OCI-LY7 (cell line): ENCODE measurements around the gene CHAF1A. TPM values are rescaled to one million over a fixed set of nuclear protein-coding genes. Genes with fewer than 3 reads are reported as not detected.

Source experiments
- BruUV-seq: library from RNA; stranded (reverse); fragments of 400-500 nt; replicated peaks from 2 replicates; lab custom pipeline; 2021; lab: Mats Ljungman, UMichigan
- CTCF ChIA-PET: fragments of 300-600 bp; sonication (Branson Sonifier 250); formaldehyde crosslinking; loops from one replicate; lab custom pipeline; 2022; ENCODE audit warnings: antibody characterized with exemption; ENCODE audit not compliant: unreplicated experiment; lab: Charles Lee
- POLR2A ChIA-PET: fragments of 300-600 bp; sonication (Branson Sonifier 250); formaldehyde crosslinking; loops from one replicate; lab custom pipeline; 2022; ENCODE audit warnings: antibody characterized with exemption; lab: Charles Lee
- DNase-seq: peaks from one replicate; pipeline ENCODE4 v3.0.0-alpha.2; 2015; ENCODE audit warnings: low spot score
- H2AFZ ChIP-seq: fragments of 200-600 bp; sonication (generic), shearing (Covaris generic); 2 replicates; pipeline ENCODE4 v1.6.1; 2014; ENCODE audit warnings: mild to moderate bottlenecking, antibody characterized with exemption, low read length, moderate library complexity
- H3K27ac ChIP-seq: fragments of 200-600 bp; sonication (generic); 2 replicates; pipeline ENCODE4 v1.5.1; 2014; ENCODE audit warnings: mixed run types, low read depth, mild to moderate bottlenecking, moderate library complexity, low read length, inconsistent platforms; ENCODE audit not compliant: poor library complexity, severe bottlenecking
- H3K36me3 ChIP-seq: fragments of 200-600 bp; sonication (generic); 2 replicates; pipeline ENCODE4 v1.6.1; 2014; ENCODE audit warnings: mild to moderate bottlenecking, antibody characterized with exemption, low read length, moderate library complexity, mixed read lengths; ENCODE audit not compliant: insufficient read depth
- H3K4me1 ChIP-seq: fragments of 200-600 bp; sonication (generic); 2 replicates; pipeline ENCODE4 v1.5.1; 2014; ENCODE audit warnings: mild to moderate bottlenecking, low read length; ENCODE audit not compliant: insufficient read depth, poor library complexity, severe bottlenecking
- H3K4me2 ChIP-seq: fragments of 200-600 bp; sonication (generic); 2 replicates; pipeline ENCODE4 v1.6.1; 2014; ENCODE audit warnings: mild to moderate bottlenecking, low read length
- H3K4me3 ChIP-seq: fragments of 200-600 bp; sonication (generic); 2 replicates; pipeline ENCODE4 v1.5.1; 2014; ENCODE audit warnings: mild to moderate bottlenecking, low read depth, low read length; ENCODE audit not compliant: poor library complexity, severe bottlenecking
- H3K79me2 ChIP-seq: fragments of 200-600 bp; sonication (generic); 2 replicates; pipeline ENCODE4 v1.6.1; 2016; ENCODE audit warnings: low read depth, mild to moderate bottlenecking, low read length, moderate library complexity, mixed read lengths; ENCODE audit not compliant: insufficient read depth
- H3K9me2 ChIP-seq: fragments of 200-600 bp; sonication (generic); 2 replicates; pipeline ENCODE4 v1.6.1; 2016; ENCODE audit warnings: mild to moderate bottlenecking, low read length, mixed read lengths; ENCODE audit not compliant: insufficient read depth
- H3K9me3 ChIP-seq: fragments of 200-600 bp; sonication (generic); 2 replicates; pipeline ENCODE4 v1.6.1; 2014; ENCODE audit warnings: mild to moderate bottlenecking, mixed run types, low read length, mixed read lengths
- H4K20me1 ChIP-seq: fragments of 200-600 bp; sonication (generic); 2 replicates; pipeline ENCODE4 v1.6.1; 2014; ENCODE audit warnings: mild to moderate bottlenecking, antibody characterized with exemption, low read length, moderate library complexity, mixed read lengths; ENCODE audit not compliant: insufficient read depth
- EZH2phosphoT487 ChIP-seq: fragments of 200-600 bp; sonication (generic); IDR thresholded peaks from 2 replicates; pipeline ENCODE4 v1.6.1; 2018; ENCODE audit warnings: low read depth, borderline replicate concordance, mild to moderate bottlenecking, mixed run types, antibody characterized with exemption, low read length, moderate library complexity, mixed read lengths
- intact Hi-C: fragments of 100-400 bp; cut with micrococcal nuclease; formaldehyde crosslinking; loops from one replicate; pipeline ENCODE4 v1.10.0; 2022; ENCODE audit not compliant: unreplicated experiment
- total RNA-seq, 2 experiments: library from RNA; depleted of rRNA in 1 of 2; stranded (reverse); fragments of >200 nt in 1 of 2; shearing (Covaris generic) in 1 of 2; gene quantifications; 2 replicates each; pipeline ENCODE4 v1.2.3, GENCODE V29; 2014 to 2022
- TF ChIP-seq, protein P1 (sequence below): fragments of 200-600 bp; sonication (generic); conservative IDR thresholded peaks from 2 replicates; pipeline ENCODE4 v1.5.1; 2014; ENCODE audit warnings: mild to moderate bottlenecking, antibody characterized with exemption, low read length, moderate library complexity, mixed read lengths

The CHAF1A gene
- total RNA-seq, 2 experiments from 2014 or later, result 107 to 119 TPM

GRCh38 chr19:4354282-4354681, 48.2 kb upstream of the CHAF1A start:
- intact Hi-C loops, result no loop called here
- Histone ChIP-seq H2AFZ (no peak overlapping the region), H3K4me2 (no peak overlapping the region), H3K9me3 (no peaks in the 10 kb centered on the region), H3K36me3 (peaks cover 23% of the 10 kb centered on the region; the same call in 1 of the 2 replicates), H3K4me3 (no peak overlapping the region), H3K9me2 (no peaks in the 10 kb centered on the region), H3K4me1 (no peaks in the 10 kb centered on the region), H4K20me1 (no peaks in the 10 kb centered on the region), H3K79me2 (no peaks in the 10 kb centered on the region), H3K27ac (no peak overlapping the region)
- POLR2A ChIA-PET, result no interaction called here
- TF ChIP-seq, protein P1, sequence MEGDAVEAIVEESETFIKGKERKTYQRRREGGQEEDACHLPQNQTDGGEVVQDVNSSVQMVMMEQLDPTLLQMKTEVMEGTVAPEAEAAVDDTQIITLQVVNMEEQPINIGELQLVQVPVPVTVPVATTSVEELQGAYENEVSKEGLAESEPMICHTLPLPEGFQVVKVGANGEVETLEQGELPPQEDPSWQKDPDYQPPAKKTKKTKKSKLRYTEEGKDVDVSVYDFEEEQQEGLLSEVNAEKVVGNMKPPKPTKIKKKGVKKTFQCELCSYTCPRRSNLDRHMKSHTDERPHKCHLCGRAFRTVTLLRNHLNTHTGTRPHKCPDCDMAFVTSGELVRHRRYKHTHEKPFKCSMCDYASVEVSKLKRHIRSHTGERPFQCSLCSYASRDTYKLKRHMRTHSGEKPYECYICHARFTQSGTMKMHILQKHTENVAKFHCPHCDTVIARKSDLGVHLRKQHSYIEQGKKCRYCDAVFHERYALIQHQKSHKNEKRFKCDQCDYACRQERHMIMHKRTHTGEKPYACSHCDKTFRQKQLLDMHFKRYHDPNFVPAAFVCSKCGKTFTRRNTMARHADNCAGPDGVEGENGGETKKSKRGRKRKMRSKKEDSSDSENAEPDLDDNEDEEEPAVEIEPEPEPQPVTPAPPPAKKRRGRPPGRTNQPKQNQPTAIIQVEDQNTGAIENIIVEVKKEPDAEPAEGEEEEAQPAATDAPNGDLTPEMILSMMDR, result no peak
- no peak for TF ChIP-seq EZH2phosphoT487
- no TSS peak for BruUV-seq
- CTCF ChIA-PET, result no interaction called here
- DNase-seq, result no peak

GRCh38 chr19:4354897-4355296, 47.5 kb upstream of the CHAF1A start:
- H3K9me3 ChIP-seq, result no peaks in the 10 kb centered on the region
- no peaks in the 10 kb centered on the region for H3K79me2 ChIP-seq
- intact Hi-C loops, result no loop called here
- peaks cover 29% of the 10 kb centered on the region; the same call in 1 of the 2 replicates for H3K36me3 ChIP-seq
- BruUV-seq, result no TSS peak
- H3K4me1 ChIP-seq, result no peaks in the 10 kb centered on the region
- H3K4me2 ChIP-seq, result no peak overlapping the region
- no peaks in the 10 kb centered on the region for H3K9me2 ChIP-seq
- H2AFZ ChIP-seq, result no peak overlapping the region
- TF ChIP-seq EZH2phosphoT487, result no peak
- TF ChIP-seq, protein P1, result no peak
- no peak overlapping the region for H3K4me3 ChIP-seq
- CTCF ChIA-PET, result no interaction called here
- POLR2A ChIA-PET, result no interaction called here
- no peak for DNase-seq
- no peak overlapping the region for H3K27ac ChIP-seq
- no peaks in the 10 kb centered on the region for H4K20me1 ChIP-seq

DNA sequence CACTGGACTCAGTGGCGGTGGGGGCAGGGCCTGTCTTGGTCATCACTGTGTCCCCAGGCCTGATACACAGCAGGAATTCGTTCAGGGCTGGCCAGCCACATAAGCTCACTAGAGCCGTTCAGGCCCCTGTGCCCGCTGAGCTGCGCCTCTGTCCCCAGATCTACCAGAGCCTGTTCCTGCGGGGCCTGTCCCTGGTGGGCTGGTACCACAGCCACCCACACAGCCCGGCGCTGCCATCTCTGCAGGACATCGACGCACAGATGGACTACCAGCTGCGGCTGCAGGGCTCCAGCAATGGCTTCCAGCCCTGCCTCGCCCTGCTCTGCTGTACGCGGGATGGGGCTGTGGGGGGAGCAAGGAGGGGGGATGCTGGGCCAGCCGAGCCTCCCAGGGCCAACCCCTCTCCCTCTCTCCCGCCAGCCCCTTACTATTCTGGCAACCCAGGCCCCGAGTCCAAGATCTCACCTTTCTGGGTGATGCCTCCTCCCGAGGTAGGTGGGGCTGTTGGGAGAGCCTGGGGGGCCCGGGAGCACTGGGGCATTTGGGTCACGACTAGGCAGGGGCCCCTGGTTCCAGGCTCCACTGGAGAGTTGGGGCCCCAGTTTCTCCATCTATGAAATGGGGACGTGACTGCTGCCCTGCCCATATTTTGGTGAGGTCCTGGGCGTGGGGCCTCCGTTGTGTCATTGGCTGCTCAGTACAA, 45.2 kb upstream of the CHAF1A start:
- POLR2A ChIA-PET, result no interaction called here
- intact Hi-C loops, result no loop called here
- Histone ChIP-seq H3K4me3 (no peak overlapping the region), H3K36me3 (peaks cover 52% of the 10 kb centered on the region), H3K4me1 (no peaks in the 10 kb centered on the region), H3K79me2 (no peaks in the 10 kb centered on the region), H3K27ac (no peak overlapping the region), H2AFZ (no peak overlapping the region), H3K9me3 (no peaks in the 10 kb centered on the region), H3K4me2 (no peak overlapping the region), H4K20me1 (no peaks in the 10 kb centered on the region), H3K9me2 (no peaks in the 10 kb centered on the region)
- no TSS peak for BruUV-seq
- CTCF ChIA-PET, result no interaction called here
- no peak for TF ChIP-seq EZH2phosphoT487
- TF ChIP-seq, protein P1, result no peak
- no peak for DNase-seq
